T-helper 1 cell treated with Interleukin-12 subunit alpha and Interleukin-12 subunit beta and Interleukin-4 antibody, amounts not matched to agents 30 μg/mL and 1 μg/mL, for 36 hours (primary cell): ENCODE measurements around the gene EYA4.

Experiments
- H3K27ac Mint-ChIP-seq: one replicate; pipeline ENCODE4 v1.8.0; 2021; ENCODE audit warnings: mild to moderate bottlenecking, mixed read lengths
- H3K27me3 Mint-ChIP-seq: one replicate; pipeline ENCODE4 v1.8.0; 2021; ENCODE audit warnings: low read depth, mixed read lengths
- H3K36me3 Mint-ChIP-seq: one replicate; pipeline ENCODE4 v1.8.0; 2021; ENCODE audit warnings: low read depth, mixed read lengths
- H3K4me1 Mint-ChIP-seq: one replicate; pipeline ENCODE4 v1.8.0; 2021; ENCODE audit warnings: low read depth, mixed read lengths
- H3K4me3 Mint-ChIP-seq: one replicate; pipeline ENCODE4 v1.8.0; 2021; ENCODE audit warnings: mild to moderate bottlenecking, moderate library complexity, mixed read lengths
- H3K9me3 Mint-ChIP-seq: one replicate; pipeline ENCODE4 v1.8.0; 2021; ENCODE audit warnings: mixed read lengths

The EYA4 gene

GRCh38 chr6:133290930-133291329 is 49.8 kb downstream of the EYA4 start:
- Mint-ChIP-seq H3K4me3 (no peak overlapping the region), H3K27me3 (no peaks in the 10 kb centered on the region), H3K36me3 (no peaks in the 10 kb centered on the region), H3K4me1 (no peaks in the 10 kb centered on the region), H3K9me3 (no peaks in the 10 kb centered on the region), H3K27ac (no peak overlapping the region)

- Mint-ChIP-seq H3K36me3 (no peaks in the 10 kb centered on the region), H3K9me3 (no peaks in the 10 kb centered on the region), H3K4me1 (no peaks in the 10 kb centered on the region), H3K27me3 (no peaks in the 10 kb centered on the region), H3K4me3 (no peak overlapping the region), H3K27ac (no peak overlapping the region)
These were observed 50.5 kb downstream of the EYA4 start for GRCh38 chr6:133291671-133292070.

GRCh38 chr6:133297657-133298056 is 56.5 kb downstream of the EYA4 start:
- H3K4me3 Mint-ChIP-seq, result no peak overlapping the region
- no peaks in the 10 kb centered on the region for H3K27me3 Mint-ChIP-seq
- H3K27ac Mint-ChIP-seq, result no peak overlapping the region
- no peaks in the 10 kb centered on the region for H3K9me3 Mint-ChIP-seq
- H3K36me3 Mint-ChIP-seq, result no peaks in the 10 kb centered on the region
- no peaks in the 10 kb centered on the region for H3K4me1 Mint-ChIP-seq

DNA sequence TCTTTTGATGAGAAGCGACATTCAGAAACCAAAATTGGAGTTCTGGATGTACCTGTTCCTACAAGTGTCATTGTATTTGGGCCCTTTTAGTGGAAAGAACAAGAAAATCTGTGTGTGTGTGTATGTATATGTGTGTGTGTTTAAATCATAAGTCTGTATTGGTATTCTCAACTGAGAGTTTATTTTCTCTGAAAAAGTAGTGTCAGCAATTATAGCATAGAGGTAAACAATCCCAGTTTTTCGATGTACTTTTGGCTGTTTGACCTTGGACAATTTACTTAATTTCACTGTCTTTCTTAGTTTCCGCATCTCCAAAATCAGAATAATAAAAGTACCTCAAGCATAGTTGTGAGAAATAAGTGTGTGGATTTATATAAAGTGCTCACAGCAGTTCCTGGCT is 57.2 kb downstream of the EYA4 start:
- no peaks in the 10 kb centered on the region for H3K9me3 Mint-ChIP-seq
- no peak overlapping the region for H3K4me3 Mint-ChIP-seq
- no peaks in the 10 kb centered on the region for H3K36me3 Mint-ChIP-seq
- no peaks in the 10 kb centered on the region for H3K27me3 Mint-ChIP-seq
- no peaks in the 10 kb centered on the region for H3K4me1 Mint-ChIP-seq
- H3K27ac Mint-ChIP-seq, result no peak overlapping the region

- Mint-ChIP-seq H3K4me3 (no peak overlapping the region), H3K27ac (no peak overlapping the region), H3K27me3 (no peaks in the 10 kb centered on the region), H3K36me3 (no peaks in the 10 kb centered on the region), H3K4me1 (no peaks in the 10 kb centered on the region), H3K9me3 (no peaks in the 10 kb centered on the region)
These were observed 57.6 kb downstream of the EYA4 start for GRCh38 chr6:133298801-133299200.

DNA sequence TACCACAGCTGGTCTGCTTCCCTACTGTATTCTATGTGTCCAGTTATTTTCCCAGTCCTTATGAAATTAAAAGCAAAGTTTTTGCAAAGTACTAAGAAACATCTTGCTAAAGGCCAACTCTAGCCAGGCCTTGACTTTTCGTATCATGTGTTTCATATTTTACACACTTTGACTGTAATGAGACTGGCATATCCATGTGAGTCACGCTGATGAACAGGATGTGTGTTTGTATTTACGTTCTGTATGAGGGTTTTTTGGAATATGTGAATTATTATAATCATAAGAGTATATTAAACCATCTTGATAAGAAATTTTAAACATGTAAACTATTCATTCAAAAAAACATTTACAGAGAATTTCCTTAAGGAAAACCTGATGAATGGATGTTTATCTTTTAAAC is 59.7 kb downstream of the EYA4 start:
- no peaks in the 10 kb centered on the region for H3K36me3 Mint-ChIP-seq
- H3K4me1 Mint-ChIP-seq, result no peaks in the 10 kb centered on the region
- no peaks in the 10 kb centered on the region for H3K9me3 Mint-ChIP-seq
- H3K27me3 Mint-ChIP-seq, result no peaks in the 10 kb centered on the region
- H3K27ac Mint-ChIP-seq, result no peak overlapping the region
- no peak overlapping the region for H3K4me3 Mint-ChIP-seq

DNA sequence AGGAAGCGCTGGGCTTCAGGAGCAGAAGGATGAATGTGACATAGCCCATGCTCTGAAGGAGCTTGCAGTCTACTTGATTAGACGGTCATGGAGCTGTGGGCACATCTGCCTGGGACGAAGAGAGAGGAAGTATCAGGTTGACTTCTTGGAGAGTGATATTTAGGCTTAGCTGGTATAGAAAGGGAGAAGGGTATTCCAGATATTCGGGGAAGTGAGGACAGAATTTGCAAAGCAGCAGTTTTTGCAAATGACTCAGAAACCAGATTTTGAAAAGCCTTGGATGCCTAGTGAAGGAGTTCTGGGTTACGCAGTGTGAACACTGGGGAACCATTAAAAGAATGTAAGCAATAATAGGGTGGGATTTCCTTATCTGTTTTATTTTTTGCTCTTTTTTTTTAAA is 60.7 kb downstream of the EYA4 start:
- H3K4me3 Mint-ChIP-seq, result no peak overlapping the region
- H3K4me1 Mint-ChIP-seq, result no peaks in the 10 kb centered on the region
- no peaks in the 10 kb centered on the region for H3K36me3 Mint-ChIP-seq
- H3K27me3 Mint-ChIP-seq, result no peaks in the 10 kb centered on the region
- H3K9me3 Mint-ChIP-seq, result no peaks in the 10 kb centered on the region
- H3K27ac Mint-ChIP-seq, result no peak overlapping the region

- Mint-ChIP-seq H3K9me3 (no peaks in the 10 kb centered on the region), H3K36me3 (no peaks in the 10 kb centered on the region), H3K4me3 (no peak overlapping the region), H3K4me1 (no peaks in the 10 kb centered on the region), H3K27ac (no peak overlapping the region), H3K27me3 (peaks cover 2% of the 10 kb centered on the region)
These were observed 65.8 kb downstream of the EYA4 start for GRCh38 chr6:133306931-133307330.

GRCh38 chr6:133309579-133309978 is 68.4 kb downstream of the EYA4 start:
- no peak overlapping the region for H3K4me3 Mint-ChIP-seq
- no peak overlapping the region for H3K27ac Mint-ChIP-seq
- no peaks in the 10 kb centered on the region for H3K36me3 Mint-ChIP-seq
- H3K4me1 Mint-ChIP-seq, result no peaks in the 10 kb centered on the region
- peaks cover 9% of the 10 kb centered on the region for H3K27me3 Mint-ChIP-seq
- no peaks in the 10 kb centered on the region for H3K9me3 Mint-ChIP-seq

DNA sequence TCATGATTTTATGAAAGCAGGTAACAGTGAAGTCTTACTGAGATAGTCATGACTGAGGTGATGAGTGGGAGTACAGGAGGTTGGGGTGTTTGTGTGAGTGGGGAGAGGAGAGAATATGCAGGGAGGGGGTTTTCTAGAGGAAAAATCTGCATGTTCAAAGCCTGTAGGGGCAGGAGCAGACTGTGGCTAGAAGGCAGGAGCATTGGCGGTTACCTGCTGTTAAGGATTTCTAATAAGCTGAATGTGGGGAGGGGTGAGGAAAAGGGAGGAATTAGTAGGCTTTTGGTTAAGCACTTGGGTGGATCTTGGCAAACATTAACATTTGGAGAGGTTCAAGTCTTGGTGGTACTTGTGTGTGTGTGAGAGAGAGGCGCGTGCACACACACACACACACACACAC is 70.8 kb downstream of the EYA4 start:
- Mint-ChIP-seq H3K27ac (no peak overlapping the region), H3K9me3 (no peaks in the 10 kb centered on the region), H3K27me3 (peaks cover 9% of the 10 kb centered on the region), H3K36me3 (no peaks in the 10 kb centered on the region), H3K4me1 (no peaks in the 10 kb centered on the region), H3K4me3 (no peak overlapping the region)

GRCh38 chr6:133313068-133313467 is 71.9 kb downstream of the EYA4 start:
- Mint-ChIP-seq H3K4me1 (no peaks in the 10 kb centered on the region), H3K4me3 (no peak overlapping the region), H3K9me3 (no peaks in the 10 kb centered on the region), H3K27me3 (peaks cover 9% of the 10 kb centered on the region), H3K36me3 (no peaks in the 10 kb centered on the region), H3K27ac (no peak overlapping the region)

GRCh38 chr6:133314947-133315346 is 73.8 kb downstream of the EYA4 start:
- Mint-ChIP-seq H3K27me3 (peaks cover 9% of the 10 kb centered on the region), H3K4me3 (no peak overlapping the region), H3K9me3 (no peaks in the 10 kb centered on the region)

DNA sequence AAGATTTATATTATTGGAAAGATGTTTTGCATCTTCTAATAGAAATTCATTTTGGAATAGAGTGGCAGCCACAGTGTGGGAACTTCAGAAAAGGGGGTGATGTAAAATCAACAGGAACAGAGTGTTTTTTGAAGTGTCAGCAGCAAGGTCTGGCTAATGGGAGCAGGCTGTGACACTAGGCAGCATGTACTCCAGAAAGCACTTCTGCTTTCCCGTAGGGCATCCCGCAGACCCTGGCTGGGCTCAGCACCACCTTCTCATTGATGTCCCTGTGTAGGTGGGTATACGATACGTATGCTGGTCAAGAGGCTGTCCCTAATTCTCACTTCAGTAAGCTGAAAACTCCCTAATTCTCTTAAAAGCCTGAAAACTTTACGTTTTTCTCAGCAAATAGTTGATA is 74.7 kb downstream of the EYA4 start:
- Mint-ChIP-seq H3K27me3 (peaks cover 9% of the 10 kb centered on the region), H3K36me3 (no peaks in the 10 kb centered on the region), H3K9me3 (no peaks in the 10 kb centered on the region), H3K4me1 (no peaks in the 10 kb centered on the region), H3K4me3 (no peak overlapping the region), H3K27ac (no peak overlapping the region)

More at GRCh38 chr6:133314947-133315346, 73.8 kb downstream of the EYA4 start:
- Mint-ChIP-seq H3K4me1 (no peaks in the 10 kb centered on the region), H3K27ac (no peak overlapping the region), H3K36me3 (no peaks in the 10 kb centered on the region)

DNA sequence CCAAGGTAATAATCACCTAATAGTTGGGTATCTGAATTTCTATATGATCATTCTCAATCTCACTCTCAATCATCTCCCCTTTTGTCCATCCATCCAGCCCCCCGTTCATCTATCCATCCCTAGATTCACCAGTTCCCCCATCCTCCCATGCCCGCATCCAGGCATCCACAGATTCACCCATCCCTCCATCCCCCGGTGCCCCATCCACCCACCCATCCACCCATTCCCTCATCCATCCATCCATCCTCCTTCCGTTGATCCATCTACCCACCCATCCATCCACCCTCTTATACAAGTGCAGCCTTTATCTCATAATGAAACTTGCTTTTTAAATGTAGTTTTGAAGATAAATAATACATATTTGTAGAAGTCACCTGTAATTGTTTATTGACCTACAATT is 76.5 kb downstream of the EYA4 start:
- Mint-ChIP-seq H3K27ac (no peak overlapping the region), H3K27me3 (peaks cover 1% of the 10 kb centered on the region), H3K36me3 (no peaks in the 10 kb centered on the region), H3K9me3 (no peaks in the 10 kb centered on the region), H3K4me1 (no peaks in the 10 kb centered on the region), H3K4me3 (no peak overlapping the region)

DNA sequence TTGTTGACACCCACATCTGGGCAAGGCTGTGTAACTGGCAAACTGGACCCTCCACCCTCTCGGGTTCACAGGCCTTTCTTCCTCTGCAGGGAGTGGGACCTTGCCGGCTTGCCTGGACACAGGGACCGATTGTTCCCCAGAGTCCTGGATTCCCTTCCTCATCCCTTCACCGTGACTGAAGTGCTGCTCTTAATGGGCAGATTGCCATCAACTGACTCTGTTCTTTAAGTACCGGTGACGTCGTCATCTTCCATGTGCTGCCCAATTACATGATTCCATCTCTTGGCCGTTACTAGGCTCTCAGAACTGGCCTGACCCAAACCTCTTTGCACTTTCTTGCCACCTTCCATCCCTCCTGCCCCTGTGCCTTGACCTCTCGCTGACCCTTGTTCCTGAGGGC is 85.4 kb downstream of the EYA4 start:
- Mint-ChIP-seq H3K27me3 (no peaks in the 10 kb centered on the region), H3K36me3 (no peaks in the 10 kb centered on the region), H3K4me1 (no peaks in the 10 kb centered on the region), H3K27ac (no peak overlapping the region), H3K9me3 (no peaks in the 10 kb centered on the region), H3K4me3 (no peak overlapping the region)

DNA sequence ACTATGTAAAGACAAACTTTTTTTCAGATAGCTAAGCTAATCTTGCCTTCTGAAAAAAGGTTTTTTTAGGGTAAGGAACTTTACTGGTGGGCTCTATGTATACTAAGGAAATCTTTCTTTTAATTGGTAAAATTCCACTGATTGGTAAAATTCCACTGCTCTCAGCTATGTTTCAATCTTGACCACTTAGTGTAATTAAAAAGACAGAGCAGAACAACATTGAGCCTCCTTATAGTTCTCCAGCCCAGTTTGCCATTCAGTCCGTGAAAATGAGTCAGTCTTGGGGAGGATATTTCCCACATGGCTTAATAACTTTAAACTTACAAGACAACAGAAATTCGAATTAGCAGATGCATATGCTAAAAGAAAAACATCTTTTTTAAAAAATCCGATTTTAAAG is 92.7 kb downstream of the EYA4 start:
- H3K4me3 Mint-ChIP-seq, result no peak overlapping the region
- H3K27ac Mint-ChIP-seq, result no peak overlapping the region
- no peaks in the 10 kb centered on the region for H3K4me1 Mint-ChIP-seq
- no peaks in the 10 kb centered on the region for H3K9me3 Mint-ChIP-seq
- no peaks in the 10 kb centered on the region for H3K36me3 Mint-ChIP-seq
- H3K27me3 Mint-ChIP-seq, result no peaks in the 10 kb centered on the region
